NCI-H510A (cell line): ENCODE measurements around the gene BORCS5.

ENCODE experiments used
- DNase-seq: peaks from one replicate; lab custom pipeline; 2025; lab: John Stamatoyannopoulos, UW

BORCS5 gene

GRCh38 chr12:12511895-12512711 lies 155.2 kb downstream of the BORCS5 start:
- no peak for DNase-seq

- no peak for DNase-seq
Observed at GRCh38 chr12:12513416-12514006, 156.6 kb downstream of the BORCS5 start.

DNA sequence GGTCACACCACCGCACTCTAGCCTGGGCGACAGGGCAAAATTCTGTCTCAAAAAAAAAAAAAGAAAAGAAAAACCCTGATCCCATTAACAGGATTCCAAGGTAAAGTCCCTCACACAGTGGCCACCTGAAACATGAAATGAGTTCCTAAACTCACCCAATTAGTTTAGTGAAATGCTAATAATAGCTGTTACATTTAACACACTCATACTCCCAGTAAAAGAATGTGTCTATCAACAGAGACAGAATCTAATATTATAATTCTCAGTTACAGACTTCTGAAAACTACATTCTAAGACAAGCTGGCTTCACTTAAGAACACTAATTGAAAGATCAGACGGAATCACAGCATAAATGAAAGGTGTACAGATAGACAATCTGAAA lies 161.6 kb downstream of the BORCS5 start:
- DNase-seq = no peak

- no peak for DNase-seq
Observed at GRCh38 chr12:12518919-12519318, 162.0 kb downstream of the BORCS5 start.
